NCI-H146 treated with DMSO at 0.1 percent for 48 hours (cell line): ENCODE results near the gene MEN1.
"Not testable (repeated sequence)": the region's sequence is repeated elsewhere in the genome, so short reads cannot be mapped to it uniquely, and the experiment has no call there.

Experiments used
- DNase-seq: peaks from one replicate; lab custom pipeline; 2025; ENCODE audit not compliant: unreplicated experiment; lab: John Stamatoyannopoulos, UW

Gene MEN1

DNA sequence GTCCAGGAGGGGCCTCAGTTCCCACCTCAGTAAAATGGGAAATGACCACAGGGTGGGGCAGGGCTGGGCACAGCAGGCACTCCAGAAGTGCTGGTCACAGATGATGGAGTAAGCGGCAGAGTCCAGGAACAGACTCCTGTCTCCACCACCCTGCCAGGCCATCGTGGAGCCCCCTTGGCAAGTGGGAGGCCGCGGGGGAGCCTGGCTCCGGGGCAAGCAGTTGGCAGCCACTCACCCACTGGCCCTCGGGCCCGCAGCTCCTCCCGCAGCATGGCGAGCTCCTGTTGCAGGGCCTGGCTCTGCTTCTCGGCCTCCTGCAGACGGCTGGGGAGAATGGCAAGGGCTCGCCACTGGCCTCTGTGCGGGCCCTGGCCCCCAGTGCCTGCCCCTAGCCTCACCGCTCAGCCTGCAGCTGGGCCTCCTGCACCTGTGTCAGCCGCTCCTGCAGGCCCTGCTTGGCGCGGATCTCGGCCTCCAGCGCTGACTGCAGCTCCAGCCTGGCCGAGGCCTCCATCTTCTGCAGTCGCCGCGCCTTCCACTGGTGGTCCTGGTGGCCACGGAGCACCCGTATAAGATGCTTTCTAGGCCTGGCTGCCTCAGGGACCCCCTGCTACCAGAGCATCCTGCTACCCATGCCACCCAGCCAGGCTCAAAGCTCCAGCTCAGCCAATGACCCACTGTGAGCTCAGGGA, 23.8 kb upstream of the MEN1 start:
- no peak for DNase-seq

DNA sequence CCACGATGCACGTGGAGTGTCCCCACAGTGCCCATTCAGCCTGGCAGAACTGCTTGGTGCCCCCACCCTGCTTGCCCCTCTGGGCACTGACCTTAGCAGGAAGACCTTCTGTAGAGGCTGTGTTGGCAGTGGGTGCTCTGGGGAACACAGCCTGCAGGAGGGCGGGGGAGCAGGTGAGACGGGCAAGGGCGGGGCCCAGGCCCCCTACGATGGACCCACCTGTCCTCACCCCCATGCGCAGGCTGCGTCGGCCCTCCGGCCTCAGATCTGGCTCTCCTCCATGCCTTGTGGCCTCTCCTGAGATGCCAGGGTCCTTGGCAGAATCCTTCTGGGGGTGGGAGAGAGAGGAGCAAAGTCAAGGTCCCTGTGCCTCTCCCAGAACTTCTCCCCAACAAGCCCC, 23.2 kb upstream of the MEN1 start:
- no peak for DNase-seq

DNA sequence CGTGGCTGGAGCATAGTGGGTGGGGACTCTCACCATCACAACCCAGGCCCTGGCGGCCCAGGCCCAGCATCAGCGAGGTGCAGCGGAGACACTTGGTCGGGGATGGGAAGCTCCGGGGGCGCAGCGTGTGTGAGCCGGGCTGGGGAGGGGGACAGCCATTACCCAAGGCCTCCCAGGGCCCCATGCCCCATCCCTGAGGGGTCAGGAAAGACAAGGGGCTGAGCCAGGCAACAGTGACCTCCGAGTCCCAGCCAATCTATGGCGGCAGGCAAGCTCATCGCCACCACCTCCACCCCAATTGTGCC, 22.8 kb upstream of the MEN1 start:
- DNase-seq = no peak

DNA sequence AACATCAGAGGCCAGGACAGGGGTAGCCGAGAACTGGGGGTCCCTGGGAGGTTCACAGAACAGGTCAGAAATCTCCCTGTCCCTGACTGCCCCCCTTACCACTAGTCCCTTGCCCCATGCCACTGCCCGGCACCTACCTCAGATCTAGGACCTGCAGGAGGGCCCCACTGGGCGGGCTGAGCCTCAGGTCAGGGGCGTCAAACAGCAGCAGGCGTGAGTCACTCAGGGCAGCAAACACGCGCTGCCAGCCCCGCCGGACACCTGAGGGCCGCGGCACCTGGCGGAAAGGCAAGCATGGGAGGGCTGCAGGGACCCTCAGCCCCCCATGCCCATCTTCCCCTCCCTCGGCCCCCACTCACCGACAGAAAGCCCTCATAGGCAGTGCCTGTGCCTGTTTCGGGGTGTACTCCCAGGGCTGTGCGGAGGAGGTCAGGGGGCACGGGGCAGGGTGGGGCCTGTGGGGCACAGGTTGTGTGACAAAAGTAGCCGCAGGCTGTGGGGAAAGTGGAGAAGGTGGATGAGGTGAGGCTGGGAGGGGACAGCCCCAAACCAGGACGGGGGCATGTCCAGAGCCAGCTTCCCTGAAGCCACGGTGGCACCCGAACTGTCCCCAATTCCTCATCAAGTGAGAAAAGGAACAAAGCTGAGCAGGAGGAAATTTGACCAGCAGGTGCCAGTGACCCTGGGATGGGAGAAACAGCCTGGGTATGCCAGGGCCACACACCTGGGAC, 22.3 kb upstream of the MEN1 start:
- DNase-seq = no peak

DNA sequence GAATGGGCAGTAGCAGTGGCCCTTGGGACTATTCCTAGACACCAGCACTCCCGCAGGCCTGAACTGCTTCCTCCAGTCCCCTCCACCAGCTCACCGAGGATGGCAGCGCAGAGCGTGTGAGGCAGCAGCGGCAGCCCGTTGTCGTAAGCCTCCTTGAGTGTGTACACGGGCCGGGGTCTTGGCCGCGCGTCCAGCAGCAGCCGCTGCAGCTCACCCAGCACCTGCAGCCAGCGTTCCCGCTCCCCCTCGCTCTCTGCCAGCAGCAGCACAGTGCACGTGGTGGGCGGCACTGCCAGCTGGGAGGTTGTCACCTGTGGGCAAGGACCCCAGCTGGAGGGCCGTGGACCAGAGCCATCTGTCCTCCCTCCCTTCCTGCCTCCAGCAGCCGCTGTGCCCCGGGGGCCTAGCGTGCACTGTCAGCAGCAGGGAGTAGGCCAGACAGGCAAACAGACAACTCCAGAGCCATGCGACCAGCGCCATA, 21.1 kb upstream of the MEN1 start:
- DNase-seq = no peak

DNA sequence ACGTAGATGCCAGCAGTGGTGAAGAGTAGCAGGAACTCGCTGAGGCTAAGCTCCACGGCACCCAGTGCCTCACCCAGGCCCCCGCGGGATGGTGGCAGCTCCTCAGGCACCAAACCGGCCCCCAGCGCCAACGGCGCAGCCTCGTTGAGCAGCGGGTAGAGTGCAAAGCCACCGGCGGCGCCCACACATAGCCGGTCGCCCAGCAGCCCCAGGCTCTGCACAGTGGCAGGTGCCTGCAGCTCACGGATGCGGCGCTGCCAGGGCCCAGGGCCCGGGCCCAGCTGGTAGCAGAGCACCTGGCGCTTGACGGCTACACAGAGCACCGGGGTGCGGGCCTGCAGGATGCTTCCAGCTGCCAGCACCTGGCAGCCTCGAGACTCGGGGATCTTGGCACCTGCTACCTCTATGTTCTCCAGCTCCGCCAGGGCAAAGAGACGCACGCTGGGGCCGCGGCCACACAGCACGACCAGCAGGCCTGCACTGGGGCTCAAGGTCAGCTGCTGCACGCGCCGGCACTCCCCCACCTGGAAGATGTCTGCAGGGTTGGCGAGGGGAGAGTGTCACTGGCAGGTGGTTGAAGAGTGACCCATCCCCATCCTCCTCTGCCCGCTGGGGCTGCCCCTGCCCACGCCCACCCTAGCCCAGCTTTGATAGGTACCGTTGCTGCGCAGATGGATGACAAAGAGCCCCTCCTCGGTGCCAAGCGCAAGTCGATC, 19.3 kb upstream of the MEN1 start:
- no peak for DNase-seq

DNA sequence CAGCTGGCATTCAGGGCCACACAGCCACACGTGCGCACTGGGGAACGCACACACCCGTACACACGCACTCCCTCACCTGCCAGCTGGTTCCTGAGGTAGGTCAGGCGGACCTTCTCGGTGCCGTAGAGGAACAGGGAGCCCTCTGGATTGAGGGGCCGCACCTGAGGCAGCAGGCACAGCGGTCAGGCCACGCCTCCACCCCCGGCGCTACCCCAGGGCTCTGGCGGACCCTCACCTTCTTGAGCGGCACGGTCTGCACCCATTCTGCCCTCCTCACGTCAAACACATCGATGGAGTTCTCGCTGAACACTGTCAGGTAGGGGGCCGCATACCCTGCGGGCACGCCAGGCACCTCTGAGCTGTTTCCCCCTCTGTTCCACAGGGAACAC, 17.1 kb upstream of the MEN1 start:
- DNase-seq = no peak

DNA sequence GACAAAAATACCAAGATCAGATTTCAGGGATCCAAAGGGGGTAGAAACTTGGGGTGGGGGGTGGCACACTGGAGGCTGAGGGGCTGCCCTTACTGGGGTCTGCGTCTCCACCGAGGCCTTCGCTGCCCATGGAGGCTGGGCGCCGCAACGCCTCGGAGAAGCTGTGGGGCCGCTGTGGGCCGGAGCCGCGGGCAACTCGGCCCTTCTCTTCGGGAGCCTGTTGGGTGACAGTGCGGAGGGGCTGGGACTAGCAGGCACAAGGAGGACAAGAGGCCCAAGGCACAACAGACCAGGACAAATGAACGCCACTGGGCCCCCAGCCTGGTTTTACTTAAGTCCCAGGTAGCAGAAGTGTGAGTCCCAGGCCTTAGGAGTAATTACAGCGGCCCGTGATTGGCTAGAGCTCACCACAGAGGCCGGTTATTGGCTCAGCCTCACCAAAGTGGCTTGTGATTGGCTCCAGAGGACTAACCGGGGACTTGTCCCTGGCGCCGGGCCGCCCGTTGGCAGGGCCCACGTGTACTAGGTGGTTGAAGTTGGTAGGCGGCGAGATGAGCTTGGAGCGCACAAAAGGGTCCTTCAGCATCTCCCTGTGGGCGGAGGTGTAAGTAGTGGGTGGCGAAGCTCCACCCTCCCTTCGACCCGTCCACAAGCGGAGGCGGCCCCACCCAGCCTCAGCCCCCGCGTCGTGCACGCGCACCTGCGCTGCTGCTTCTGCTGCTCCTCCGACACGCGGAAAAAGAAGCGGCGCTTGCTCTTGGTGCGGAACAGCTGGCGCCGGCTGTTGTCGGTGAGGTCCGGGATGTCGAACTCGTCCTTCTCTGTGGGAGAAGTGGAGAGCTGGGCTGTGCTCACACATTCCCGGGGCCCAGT, 16.5 kb upstream of the MEN1 start:
- no peak for DNase-seq

DNA sequence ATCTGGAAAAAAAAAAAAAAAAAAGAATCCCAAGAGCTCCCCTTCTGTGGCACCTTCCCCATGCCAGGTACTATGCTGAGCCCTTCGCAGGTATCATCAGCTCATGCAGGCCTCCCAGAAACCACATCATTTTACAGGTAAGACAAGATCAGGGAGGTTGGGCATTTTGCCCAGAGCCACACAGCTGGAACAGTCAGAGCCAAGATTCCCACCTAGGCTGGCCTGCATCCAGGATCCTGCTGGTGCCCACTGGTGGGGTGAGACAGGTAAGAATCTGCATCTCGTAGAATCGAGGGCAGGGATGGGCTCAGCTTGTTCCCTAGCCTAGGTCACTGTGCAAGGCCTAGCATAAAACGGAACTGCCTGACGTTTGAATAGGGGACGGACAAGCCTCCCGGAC, 15.7 kb upstream of the MEN1 start:
- no peak for DNase-seq

DNA sequence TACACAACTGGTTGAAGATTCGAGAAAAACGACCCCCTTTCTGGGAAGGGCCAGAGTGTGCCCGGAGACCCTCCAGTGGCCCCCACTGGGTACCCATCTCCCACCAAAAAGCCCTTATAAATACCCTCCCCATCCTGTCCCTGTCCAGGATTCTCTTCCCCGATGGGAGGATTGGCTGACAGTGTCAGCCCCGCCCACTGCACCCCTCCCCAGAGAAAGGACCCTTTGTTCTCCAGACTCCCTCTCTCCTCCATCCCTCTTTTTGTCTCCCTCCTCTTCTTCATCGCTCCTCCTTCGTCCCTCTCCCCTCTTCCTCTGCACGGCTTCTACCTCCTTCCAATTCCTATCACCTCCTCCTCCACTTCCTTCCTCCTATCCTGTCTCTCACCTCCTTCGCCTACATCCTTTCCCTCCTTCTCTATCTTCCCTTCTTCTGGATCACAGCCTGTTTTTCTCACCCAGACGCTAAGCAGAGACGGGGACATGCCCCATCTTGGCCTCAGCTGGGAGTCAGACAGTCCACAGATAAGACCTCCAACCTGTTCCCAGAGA, 13.3 kb upstream of the MEN1 start:
- DNase-seq = no peak

DNA sequence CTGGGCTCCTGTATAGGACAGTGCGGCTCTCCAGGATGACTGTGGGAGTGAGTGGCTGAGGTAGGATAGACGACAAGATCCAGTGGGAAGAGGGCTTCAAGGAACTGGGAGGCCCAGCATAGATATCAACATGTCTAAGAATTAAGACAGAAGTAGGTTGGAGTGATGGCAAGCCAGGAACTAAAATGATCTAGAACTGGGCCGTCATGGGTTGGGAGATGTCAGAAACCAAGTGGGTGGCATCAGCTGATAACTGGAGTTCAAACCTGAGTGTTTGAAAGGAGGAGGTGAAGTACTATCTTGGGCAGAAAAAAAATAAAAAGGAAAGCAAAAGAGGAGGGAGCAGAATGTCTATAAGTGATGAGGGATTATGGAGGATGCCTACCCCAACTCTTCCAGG, 7.1 kb upstream of the MEN1 start:
- no peak for DNase-seq

DNA sequence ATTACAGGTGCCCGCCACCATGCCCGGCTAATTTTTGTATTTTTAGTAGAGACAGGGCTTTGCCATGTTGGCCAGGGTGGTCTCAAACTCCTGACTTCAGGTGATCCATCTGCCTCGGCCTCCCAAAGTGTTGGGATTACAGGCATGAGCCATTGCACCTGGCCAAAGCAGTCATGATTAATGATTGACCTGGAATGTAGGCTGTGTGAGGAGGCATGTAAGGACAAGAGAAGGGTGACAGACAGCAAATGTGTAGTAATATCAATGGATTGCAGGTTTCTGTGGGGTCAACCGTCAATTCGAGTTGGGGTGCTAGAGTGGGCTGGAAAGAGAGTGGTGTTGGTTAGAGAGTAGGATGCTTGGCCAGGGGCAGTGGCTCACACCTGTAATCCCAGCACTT, 5.1 kb upstream of the MEN1 start:
- DNase-seq = not testable (repeated sequence)

DNA sequence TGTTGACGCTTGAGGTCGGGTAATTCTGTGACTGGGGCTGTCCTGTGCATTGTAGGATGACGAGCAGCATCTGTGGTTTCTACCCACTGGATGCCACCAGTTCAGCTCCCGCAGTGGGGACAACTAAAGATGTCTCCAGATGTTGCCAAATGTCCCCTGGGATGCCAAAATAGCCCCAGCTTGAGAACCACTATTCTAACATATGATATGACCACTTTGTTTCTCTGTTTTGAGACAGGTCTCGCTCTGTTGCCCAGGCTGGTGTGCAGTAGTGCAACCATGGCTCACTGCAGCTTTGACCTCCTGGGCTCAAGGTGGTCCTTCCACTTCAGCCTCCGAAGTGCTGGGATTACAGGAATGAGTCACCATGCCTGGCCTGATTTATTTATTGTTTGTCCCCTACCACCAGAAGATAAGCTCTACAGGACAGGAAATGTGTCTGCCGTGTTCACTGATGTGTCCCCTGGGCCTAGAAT, 4.4 kb upstream of the MEN1 start:
- no peak for DNase-seq

DNA sequence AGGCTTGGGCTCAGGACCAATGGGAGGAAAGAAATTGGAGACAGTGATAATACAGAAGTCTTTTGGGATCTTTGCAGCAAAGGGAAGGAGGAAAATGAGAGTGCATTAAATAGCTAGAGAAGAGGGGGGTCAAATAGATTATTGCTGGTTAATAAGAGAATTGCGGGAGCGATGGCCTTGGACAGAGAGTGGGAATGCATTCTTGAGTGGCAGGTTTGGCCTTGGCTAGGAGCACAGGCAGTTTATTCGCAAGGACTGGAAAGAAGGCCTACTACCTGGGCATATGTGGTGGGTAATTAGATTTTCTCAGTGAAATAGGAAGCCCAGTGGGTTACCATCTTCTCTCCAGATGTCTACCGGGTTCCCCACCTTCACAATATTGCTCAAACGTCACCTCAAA, 3.5 kb upstream of the MEN1 start:
- no peak for DNase-seq

DNA sequence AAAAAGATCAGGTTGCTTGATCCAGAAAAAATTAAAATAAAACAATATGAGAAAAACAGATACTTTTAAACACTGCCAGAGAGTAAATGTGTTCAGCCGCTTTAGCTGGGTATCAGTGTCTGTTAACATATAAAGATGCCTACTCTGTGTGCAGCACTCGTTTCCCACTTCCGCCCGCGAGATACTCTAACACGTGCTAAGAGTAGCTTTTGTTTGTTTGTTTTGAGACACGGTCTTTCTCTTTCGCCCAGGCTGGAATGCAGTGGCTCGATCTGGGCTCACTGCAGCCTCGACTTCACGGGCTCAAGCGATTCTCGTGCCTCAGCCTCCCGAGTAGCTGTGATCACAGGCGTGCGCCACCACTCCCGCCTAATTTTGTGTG, 531 bp upstream of the MEN1 start:
- DNase-seq = no peak

DNA sequence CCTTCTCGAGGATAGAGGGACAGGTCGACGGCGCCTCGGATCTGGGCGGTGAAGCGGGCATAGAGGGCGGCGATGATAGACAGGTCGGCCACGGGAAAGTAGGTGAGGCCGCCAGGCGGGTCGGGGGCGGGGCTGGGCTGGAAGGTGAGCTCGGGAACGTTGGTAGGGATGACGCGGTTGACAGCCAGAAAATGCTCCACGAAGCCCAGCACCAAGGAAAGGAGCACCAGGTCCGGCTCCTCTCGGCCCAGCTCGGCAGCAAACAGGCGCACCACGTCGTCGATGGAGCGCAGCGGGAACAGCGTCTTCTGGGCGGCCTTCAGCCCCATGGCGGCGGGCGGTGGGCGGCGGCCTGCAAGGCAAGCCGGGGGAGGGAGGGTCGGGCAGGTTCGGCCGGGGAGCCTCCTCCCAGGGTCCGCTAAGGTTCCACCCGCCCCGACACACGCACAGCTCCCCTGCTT, 540 bp downstream of the MEN1 start:
- DNase-seq = peak; percentile 32

DNA sequence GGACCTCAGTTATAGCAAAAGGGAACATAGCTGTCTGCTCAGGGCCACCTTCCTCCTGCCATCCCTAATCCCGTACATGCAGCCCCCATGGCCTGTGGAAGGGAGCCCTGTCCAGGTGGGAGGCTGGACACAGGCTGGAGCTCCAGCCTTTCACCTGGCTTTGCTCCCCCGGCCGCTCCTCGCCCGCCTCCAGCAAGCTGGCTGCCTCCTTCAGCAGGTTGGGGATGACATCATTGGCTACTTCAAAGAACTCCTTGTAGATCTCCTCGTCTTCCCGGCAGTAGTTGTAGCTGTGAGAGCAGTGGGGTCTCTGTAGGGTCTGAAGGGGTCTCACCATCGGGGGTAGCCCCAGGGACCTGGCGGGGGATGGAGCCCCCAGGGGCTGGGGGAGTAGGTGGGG, 4.9 kb downstream of the MEN1 start:
- DNase-seq = no peak

DNA sequence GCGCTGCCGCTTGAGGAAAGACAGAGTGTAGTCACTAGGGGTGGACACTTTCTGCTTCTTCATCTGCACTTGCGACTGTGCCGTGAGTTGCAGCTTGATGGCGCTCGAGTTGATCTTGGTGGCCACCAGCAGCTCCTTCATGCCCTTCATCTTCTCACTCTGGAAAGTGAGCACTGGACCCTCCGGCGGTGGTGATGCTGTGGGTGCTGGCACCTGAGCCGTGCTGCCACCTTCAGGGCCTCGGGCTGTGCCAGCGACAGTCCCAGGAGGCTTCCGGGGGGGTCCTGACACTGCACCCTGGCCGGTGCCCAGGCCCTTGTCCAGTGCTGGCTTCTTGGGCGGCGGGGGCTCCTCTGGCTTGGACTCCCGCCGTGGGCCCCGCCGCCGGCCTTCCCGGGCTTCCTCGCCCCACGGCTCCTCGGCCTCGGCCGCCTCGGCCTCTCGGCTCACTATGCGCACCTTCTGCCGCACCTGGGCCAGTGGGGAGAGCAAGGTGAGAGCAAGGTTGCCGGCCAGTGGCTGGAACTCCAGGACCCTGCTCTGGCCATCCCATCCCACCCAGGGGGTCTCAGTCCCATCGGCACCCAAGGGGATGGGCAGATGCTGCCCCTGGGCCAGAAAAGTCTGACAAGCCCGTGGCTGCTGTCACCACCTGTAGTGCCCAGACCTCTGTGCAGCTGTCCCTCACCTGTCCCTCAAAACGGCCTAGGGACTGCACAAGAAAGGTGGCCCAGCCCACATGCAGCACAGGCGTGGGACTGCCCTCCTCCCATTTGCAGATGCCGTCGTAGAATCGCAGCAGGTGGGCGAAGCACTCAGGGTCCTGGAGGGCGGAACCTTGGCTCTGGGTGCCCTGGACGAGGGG, 5.8 kb downstream of the MEN1 start:
- no peak for DNase-seq

DNA sequence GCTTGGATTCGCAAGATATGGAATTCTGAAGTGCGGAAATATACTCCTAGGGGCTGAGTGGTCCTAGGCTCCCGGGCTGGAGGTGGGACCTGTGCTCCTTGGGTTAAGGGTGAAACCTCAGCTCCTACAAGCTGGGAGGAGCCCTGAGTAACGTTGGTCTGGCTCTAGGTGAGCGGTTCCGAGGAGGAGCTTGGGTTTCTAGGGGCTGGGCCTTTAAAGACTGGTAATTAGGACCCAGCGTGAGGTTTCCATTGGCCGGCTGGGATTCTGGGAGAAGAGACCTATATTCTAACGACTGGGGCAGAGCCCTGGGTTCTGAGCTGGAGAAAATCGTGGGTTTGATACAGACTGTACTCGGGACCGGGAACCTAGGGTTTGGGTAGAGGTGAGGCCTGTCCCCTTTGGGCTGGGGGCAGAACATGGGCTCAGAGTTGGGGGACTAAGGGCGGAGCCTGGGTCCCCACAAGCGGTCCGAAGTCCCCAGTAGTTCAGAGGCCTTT, 6.5 kb downstream of the MEN1 start:
- no peak for DNase-seq
